Keratinocyte (primary cell): Measurements from ENCODE around the gene TMEM178A.

Source experiments
- EZH2 ChIP-seq: IDR thresholded peaks from one replicate; pipeline ENCODE4 v1.6.1; 2012; ENCODE audit warnings: inconsistent platforms, mild to moderate bottlenecking, low read length, moderate library complexity
- TF ChIP-seq, protein P1 (sequence below), 3 experiments: IDR thresholded peaks in 1 of 3; conservative IDR thresholded peaks in 1 of 3; optimal IDR thresholded peaks in 1 of 3; 2 replicates in 2 of 3; 3 replicates in 1 of 3; pipeline versions ENCODE3 to v1.5.1; 2011; ENCODE audit warnings: low read length in 3 of 3, mild to moderate bottlenecking in 3 of 3, moderate library complexity in 2 of 3, control low read depth in 1 of 3, inconsistent platforms in 1 of 3; ENCODE audit not compliant: insufficient read depth in 2 of 3; ENCODE audit errors: extremely low read depth in 1 of 3

DNA sequence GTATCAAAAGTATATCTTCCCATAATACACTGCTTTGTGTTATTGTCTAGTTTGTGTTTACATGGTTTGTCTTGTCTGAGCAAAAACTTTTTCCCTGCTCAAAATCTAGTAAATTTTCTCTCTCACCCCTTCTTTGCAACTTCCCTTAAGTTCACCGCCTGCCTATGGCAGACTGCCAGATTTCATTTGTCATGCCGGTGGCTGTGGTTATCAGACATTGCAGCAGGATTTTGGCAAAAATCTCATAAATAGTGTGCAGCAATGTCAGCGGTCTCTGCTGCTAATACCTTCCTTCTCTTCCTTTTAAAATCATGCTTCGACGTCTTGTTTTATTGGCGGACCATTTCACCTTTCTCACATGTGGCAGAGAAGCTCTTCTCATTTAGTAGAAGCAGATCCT is 45.6 kb upstream of the TMEM178A start:
- TF ChIP-seq, protein P1, sequence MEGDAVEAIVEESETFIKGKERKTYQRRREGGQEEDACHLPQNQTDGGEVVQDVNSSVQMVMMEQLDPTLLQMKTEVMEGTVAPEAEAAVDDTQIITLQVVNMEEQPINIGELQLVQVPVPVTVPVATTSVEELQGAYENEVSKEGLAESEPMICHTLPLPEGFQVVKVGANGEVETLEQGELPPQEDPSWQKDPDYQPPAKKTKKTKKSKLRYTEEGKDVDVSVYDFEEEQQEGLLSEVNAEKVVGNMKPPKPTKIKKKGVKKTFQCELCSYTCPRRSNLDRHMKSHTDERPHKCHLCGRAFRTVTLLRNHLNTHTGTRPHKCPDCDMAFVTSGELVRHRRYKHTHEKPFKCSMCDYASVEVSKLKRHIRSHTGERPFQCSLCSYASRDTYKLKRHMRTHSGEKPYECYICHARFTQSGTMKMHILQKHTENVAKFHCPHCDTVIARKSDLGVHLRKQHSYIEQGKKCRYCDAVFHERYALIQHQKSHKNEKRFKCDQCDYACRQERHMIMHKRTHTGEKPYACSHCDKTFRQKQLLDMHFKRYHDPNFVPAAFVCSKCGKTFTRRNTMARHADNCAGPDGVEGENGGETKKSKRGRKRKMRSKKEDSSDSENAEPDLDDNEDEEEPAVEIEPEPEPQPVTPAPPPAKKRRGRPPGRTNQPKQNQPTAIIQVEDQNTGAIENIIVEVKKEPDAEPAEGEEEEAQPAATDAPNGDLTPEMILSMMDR (optimal IDR thresholded peaks at IDR 0.05 in 1 of 3, IDR thresholded peaks at IDR 0.05 in 1 of 3, conservative IDR thresholded peaks at IDR 0.05 in 1 of 3; ENCODE audit: extremely low read depth in 1 of 3, insufficient read depth in 2 of 3, low read length in 3 of 3) = no peak
- no peak for TF ChIP-seq EZH2
